Central memory CD8-positive, alpha-beta T cell (primary cell): Measurements from ENCODE around the gene PIGR.

Experiments used
- ATAC-seq: fragments of 150-1000 bp; cut with Tn5 transposase; replicated peaks from 2 replicates; pipeline ENCODE4 v1.10.0; 2022; ENCODE audit warnings: mild to moderate bottlenecking, moderate FRiP score, moderate number of reproducible peaks; ENCODE audit not compliant: poor library complexity, severe bottlenecking; ENCODE audit errors: extremely low read depth
- DNase-seq, 2 donors: peaks; one replicate each; pipeline ENCODE4 v3.0.0; 2021; ENCODE audit warnings: low spot score in 2 of 2
- H3K27ac Mint-ChIP-seq: one replicate; pipeline ENCODE4 v1.8.0; 2022; ENCODE audit warnings: low read depth, mild to moderate bottlenecking, moderate library complexity, mixed read lengths
- H3K27me3 Mint-ChIP-seq: one replicate; pipeline ENCODE4 v1.8.0; 2022; ENCODE audit warnings: mixed read lengths
- H3K36me3 Mint-ChIP-seq: one replicate; pipeline ENCODE4 v1.8.0; 2022; ENCODE audit warnings: mild to moderate bottlenecking, moderate library complexity, mixed read lengths; ENCODE audit not compliant: insufficient read depth
- H3K4me1 Mint-ChIP-seq: one replicate; pipeline ENCODE4 v1.8.0; 2022; ENCODE audit warnings: mixed read lengths
- H3K4me3 Mint-ChIP-seq: one replicate; pipeline ENCODE4 v1.8.0; 2022; ENCODE audit warnings: mild to moderate bottlenecking, moderate library complexity, mixed read lengths
- H3K9me3 Mint-ChIP-seq: one replicate; pipeline ENCODE4 v1.8.0; 2022; ENCODE audit warnings: mixed read lengths

PIGR gene

DNA sequence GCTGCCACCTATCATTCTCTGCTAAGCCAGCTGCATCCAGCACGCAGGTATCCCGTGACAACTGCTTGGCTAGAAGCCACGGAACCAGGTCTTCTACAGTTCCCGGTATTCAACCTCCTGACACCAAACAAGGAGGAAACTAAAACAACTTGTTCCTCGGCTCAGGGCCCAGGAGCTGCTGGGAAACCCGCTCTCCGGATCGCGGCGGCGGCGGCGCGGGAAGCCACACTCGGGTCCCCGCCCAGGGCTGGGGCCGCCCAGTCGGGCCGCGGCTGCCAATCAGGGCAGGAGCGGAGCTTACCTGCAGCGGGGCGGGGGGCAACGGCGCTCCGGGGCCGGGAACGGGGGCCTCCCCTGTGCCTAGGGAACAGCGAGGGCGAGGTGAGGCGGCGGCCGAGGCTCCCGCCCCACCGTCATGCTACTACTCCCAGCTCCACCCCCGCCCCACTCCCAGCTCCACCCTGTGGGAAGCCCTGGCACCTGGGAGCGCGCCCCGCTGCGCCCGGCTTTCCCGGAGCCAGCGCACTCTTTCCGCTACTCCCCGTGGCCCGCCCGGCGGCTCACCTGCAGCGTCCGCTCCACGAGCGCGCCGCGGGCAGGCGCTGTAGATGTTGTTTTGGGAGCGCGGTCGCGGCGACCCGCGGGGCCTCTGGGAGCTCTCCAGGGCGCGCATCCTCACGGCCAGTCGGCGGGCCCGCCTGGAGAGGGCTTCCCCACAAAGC lies 36.9 kb downstream of the PIGR start:
- ATAC-seq (peak; percentile 59), DNase-seq (no peak)
- Mint-ChIP-seq H3K9me3 (no peaks in the 10 kb centered on the region), H3K27me3 (no peaks in the 10 kb centered on the region), H3K4me1 (peaks cover 83% of the 10 kb centered on the region), H3K36me3 (peaks cover 64% of the 10 kb centered on the region), H3K4me3 (peak overlapping the region; percentile 47), H3K27ac (no peak overlapping the region)

DNA sequence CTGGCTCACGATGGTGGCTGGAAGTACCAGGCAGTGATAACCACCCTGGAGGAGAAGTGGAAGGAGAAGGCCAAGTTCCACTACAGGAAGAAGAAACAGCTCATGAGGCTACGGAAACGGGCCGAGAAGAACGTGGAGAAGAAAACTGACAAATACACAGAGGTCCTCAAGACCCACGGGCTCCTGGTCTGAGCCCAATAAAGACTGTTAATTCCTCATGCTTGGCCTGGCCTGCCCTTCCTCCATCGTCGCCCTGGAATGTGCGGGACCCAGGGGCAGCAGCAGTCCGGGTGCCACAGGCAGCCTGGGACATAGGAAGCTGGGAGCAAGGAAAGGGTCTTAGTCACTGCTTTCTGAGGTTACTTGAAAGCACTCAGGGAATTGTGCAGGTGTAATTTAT lies 38.2 kb downstream of the PIGR start:
- H3K9me3 Mint-ChIP-seq: no peaks in the 10 kb centered on the region
- H3K27me3 Mint-ChIP-seq: no peaks in the 10 kb centered on the region
- ATAC-seq: no peak
- DNase-seq: no peak
- H3K4me3 Mint-ChIP-seq: peak overlapping the region; percentile 26
- peaks cover 69% of the 10 kb centered on the region for H3K36me3 Mint-ChIP-seq
- peaks cover 70% of the 10 kb centered on the region for H3K4me1 Mint-ChIP-seq
- H3K27ac Mint-ChIP-seq: peak overlapping the region; percentile 16

DNA sequence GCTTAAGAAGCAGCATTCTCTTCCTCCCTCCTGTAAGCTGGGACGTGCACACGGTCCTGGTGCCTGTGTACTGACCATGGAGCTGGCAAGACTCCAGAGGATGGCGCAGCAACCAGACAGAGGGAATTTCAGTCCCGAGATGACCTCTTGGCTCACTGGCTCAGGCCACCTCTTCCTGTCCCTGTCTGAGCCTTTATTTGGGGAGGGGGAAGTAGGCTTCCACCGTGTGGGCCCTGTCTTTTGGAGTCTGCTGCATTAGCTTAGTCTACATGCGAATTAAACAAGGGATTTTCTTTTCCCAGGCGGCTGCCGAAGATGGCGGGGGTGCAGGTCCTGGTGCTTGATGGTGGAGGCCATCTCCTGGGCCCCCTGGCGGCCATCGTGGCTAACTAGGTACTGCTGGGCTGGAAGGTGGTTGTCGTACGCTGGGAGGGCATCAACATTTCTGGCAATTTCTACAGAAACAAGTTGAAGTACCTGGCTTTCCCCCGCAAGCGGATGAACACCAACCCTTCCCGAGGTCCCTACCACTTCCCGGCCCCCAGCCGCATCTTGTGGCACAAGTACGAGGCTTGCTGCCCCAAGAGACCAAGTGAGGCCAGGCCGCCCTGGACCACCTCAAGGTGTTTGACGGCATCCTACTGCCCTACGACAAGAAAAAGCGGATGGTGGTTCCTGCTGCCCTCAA lies 38.8 kb downstream of the PIGR start:
- ATAC-seq: no peak
- H3K27me3 Mint-ChIP-seq: no peaks in the 10 kb centered on the region
- H3K36me3 Mint-ChIP-seq: peaks cover 67% of the 10 kb centered on the region
- no peak for DNase-seq
- no peaks in the 10 kb centered on the region for H3K9me3 Mint-ChIP-seq
- peak overlapping the region; percentile 16 for H3K27ac Mint-ChIP-seq
- H3K4me1 Mint-ChIP-seq: peaks cover 64% of the 10 kb centered on the region
- no peak overlapping the region for H3K4me3 Mint-ChIP-seq

DNA sequence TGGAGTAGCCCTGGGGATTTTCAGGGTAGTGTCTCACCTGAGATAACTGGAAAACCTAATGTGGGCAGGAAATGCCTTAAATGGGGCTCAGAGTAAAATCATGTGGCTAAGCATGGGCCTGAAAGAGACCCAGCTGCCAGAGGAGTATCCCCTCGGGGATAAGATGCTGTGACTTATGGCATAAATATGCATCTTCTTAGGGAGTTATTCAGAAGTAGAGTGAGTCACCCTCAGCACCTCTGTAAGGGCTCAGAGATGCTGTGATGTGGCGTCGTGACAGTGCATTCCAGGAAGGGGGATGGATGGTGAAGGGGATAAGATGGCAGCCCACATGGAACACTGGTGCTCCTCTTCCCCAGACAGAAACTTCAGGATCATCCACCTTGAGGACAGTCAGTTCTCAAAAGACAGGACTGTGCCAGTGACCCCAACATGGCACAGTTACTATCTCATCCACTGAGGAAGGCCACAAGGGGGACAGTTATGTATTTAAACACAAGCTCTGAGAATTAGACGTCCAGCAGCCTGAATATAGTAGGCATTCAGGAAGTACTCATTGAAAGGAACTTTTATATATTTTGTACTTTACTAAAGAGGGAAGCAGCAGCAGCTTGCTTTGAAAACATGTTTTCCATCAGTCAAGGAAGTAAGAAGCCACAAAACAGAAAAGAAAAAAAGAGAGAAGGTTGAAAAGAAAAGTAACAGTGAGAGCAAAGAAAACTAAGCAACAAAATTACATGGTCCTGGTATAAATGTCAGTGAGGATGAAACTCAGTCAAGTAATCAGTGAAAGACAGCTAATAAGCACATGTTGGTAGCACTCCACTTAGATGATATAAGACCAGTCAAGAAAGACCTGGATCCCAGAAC lies 40.7 kb downstream of the PIGR start:
- Mint-ChIP-seq H3K36me3 (peaks cover 58% of the 10 kb centered on the region), H3K27ac (peak overlapping the region; percentile 74)

DNA sequence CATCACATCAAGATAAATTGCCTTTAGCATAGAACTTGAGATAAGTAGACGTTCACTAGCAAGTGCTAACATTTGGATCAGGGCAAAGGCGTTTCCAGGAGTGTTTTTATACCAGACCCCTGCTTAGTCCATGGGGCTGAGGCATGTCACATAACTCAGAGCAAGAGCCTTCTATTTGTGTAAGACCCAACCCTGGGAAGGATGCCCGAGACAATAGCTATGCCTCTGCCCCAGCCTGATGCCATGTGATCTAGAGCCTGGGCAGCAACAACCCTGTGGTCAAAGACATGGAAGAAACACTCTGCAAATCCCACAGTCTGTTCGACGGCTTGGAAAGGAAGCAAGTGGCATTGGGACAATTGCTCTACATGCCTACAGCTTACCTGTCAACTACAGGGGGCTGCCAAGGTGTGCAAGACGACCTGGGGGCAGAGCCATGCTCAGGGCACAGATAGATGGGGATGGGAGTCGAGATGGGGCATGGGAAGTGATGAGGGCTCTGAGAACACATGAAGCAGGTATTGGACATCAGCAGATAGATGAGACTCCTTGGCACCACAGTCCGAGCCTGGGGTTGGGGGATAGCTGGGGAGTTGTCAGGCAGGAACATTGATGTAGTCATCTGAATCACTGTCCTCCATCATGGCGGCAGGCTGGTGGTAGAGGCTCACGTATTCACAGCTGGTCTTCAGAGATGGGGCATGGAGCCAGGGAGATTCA lies 41.7 kb downstream of the PIGR start:
- Mint-ChIP-seq H3K4me3 (peak overlapping the region; percentile 25), H3K4me1 (peaks cover 57% of the 10 kb centered on the region), H3K27ac (peak overlapping the region; percentile 74), H3K27me3 (no peaks in the 10 kb centered on the region), H3K9me3 (no peaks in the 10 kb centered on the region), H3K36me3 (peaks cover 50% of the 10 kb centered on the region)
- DNase-seq (no peak), ATAC-seq (no peak)

More for the DNA sequence above, 40.7 kb downstream of the PIGR start:
- ATAC-seq: no peak
- peaks cover 52% of the 10 kb centered on the region for H3K4me1 Mint-ChIP-seq
- peak overlapping the region; percentile 39 for H3K4me3 Mint-ChIP-seq
- no peaks in the 10 kb centered on the region for H3K27me3 Mint-ChIP-seq
- no peak for DNase-seq
- H3K9me3 Mint-ChIP-seq: no peaks in the 10 kb centered on the region

DNA sequence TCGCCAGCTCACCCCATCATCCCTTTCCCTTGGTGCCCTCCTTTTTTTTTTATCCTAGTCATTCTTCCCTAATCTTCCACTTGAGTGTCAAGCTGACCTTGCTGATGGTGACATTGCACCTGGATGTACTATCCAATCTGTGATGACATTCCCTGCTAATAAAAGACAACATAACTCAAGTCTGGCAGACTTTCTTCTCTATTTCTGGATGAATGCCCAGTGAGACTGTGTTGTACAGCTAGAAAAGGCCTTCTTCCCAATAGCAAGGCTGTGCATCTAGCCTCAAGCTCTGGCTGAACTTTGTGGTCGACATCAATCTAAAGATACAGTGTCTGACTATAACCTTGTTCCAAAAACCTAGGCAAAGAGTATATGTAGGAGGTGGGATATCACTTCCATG lies 42.6 kb downstream of the PIGR start:
- Mint-ChIP-seq H3K4me3 (no peak overlapping the region), H3K27me3 (no peaks in the 10 kb centered on the region), H3K36me3 (peaks cover 51% of the 10 kb centered on the region), H3K27ac (peak overlapping the region; percentile 74), H3K4me1 (peaks cover 58% of the 10 kb centered on the region), H3K9me3 (no peaks in the 10 kb centered on the region)
- ATAC-seq (no peak), DNase-seq (no peak)

DNA sequence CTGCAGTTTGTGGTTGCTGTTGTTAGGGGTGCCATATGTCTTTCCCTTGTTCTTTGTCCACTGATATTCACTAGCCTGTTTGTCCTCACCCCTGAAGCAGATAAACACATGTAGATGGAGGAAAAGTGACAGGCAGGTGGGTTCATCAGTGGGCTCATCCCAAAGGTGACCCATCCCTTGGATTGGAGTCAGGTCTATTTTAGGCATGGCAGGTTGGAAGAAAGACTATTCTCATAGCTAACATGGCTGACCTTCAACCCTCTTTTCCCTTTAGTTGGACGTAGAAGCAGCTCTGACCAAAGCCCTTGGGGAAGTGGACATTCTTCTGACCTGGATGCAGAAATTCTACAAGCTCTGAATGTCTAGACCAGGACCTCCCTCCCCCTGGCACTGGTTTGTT lies 43.6 kb downstream of the PIGR start:
- Mint-ChIP-seq H3K27ac (peak overlapping the region; percentile 22), H3K27me3 (no peaks in the 10 kb centered on the region), H3K4me1 (peaks cover 50% of the 10 kb centered on the region), H3K4me3 (no peak overlapping the region), H3K9me3 (no peaks in the 10 kb centered on the region), H3K36me3 (peaks cover 43% of the 10 kb centered on the region)
- DNase-seq: no peak
- ATAC-seq: no peak

DNA sequence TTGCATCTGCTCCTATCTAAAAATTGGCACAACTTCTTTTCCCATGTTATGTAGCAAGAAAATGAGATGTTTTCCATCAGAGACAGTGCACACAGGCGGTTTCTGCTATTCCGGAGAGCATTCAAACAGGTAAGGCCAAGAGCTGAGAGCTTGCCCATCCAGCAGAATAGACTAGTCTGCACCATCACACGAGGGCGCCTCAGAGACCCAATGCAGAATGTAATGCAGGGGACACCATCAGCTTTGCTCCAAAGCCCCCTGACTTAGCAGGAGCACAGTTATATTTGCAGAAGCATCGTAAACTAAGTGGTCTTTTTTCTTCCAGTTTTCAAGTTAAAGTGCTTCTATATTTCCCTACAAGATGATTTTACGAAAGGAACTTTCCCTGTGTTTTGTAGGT lies 44.3 kb downstream of the PIGR start:
- DNase-seq (no peak), ATAC-seq (no peak)
- Mint-ChIP-seq H3K4me1 (peaks cover 45% of the 10 kb centered on the region), H3K9me3 (no peaks in the 10 kb centered on the region), H3K36me3 (peaks cover 38% of the 10 kb centered on the region), H3K27me3 (no peaks in the 10 kb centered on the region), H3K4me3 (no peak overlapping the region), H3K27ac (no peak overlapping the region)

DNA sequence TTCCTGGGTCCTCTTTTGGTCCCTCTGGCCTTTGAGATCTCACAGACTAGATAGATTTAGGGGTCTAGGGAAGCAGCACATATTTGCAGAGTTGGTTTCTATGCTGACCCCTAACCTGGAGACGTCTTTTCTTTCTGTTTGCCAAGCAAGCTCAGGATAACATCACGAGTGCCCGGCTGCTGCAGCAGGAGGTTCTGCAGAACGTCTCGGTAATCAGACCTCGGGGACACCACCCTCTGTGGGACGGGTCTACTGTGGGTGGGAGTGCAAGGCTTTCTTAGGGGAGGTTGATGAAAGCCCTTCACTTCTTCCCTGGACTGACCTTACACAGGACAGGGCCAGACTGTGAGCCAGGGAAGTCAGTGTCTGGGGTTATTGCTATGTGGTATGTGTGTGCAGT lies 46.1 kb downstream of the PIGR start:
- DNase-seq (no peak), ATAC-seq (no peak)
- peak overlapping the region; percentile 48 for H3K27ac Mint-ChIP-seq
- no peaks in the 10 kb centered on the region for H3K9me3 Mint-ChIP-seq
- peaks cover 27% of the 10 kb centered on the region for H3K36me3 Mint-ChIP-seq
- no peak overlapping the region for H3K4me3 Mint-ChIP-seq
- H3K27me3 Mint-ChIP-seq: peaks cover 10% of the 10 kb centered on the region
- H3K4me1 Mint-ChIP-seq: peaks cover 28% of the 10 kb centered on the region

DNA sequence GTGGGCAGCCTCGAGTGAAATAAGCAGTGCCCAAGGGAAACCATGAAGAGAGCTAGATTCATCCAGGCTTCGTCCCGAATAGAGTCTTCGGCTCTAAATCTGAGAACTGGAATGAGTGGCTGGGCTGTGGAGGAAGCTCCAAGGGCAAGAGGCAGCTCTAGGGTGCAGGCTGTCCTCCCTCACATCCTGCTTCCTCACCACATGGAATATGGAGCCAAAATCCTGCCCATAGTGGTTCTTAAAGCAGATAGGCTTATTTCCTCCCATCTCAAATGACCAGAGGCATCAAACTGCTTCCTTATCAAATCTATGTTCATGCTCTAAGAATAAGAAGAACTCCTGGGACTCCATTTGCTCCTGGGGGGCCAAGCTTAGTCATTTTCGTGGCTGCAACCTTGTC lies 46.5 kb downstream of the PIGR start:
- Mint-ChIP-seq H3K9me3 (no peaks in the 10 kb centered on the region), H3K27ac (peak overlapping the region; percentile 80), H3K4me3 (no peak overlapping the region), H3K4me1 (peaks cover 24% of the 10 kb centered on the region), H3K27me3 (peaks cover 11% of the 10 kb centered on the region), H3K36me3 (peaks cover 27% of the 10 kb centered on the region)
- no peak for DNase-seq
- no peak for ATAC-seq

DNA sequence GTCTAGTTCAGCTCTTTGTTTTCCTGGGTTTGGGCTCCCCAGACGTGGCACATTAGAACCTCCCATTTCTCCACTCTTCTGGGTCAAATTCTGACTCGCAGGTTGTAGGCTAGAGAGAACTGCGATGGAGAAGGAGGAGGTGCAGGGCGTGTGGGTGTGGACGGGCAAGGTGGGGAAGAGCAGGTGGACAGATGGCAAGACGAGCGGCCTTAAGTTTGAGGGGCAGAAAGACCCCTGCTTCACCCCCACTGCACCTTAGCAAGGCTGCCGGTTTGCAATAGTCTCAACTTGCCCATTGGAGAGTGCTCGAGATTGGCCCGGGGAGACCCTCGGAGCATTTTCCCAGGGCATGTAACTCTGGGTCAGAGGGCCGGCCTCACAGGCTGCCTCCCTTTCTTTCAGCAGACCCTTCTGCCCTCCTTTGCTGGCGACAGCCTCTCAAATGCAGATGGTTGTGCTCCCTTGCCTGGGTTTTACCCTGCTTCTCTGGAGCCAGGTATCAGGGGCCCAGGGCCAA lies 47.3 kb downstream of the PIGR start:
- Mint-ChIP-seq H3K9me3 (no peaks in the 10 kb centered on the region), H3K27ac (peak overlapping the region; percentile 80), H3K27me3 (peaks cover 18% of the 10 kb centered on the region), H3K36me3 (peaks cover 20% of the 10 kb centered on the region), H3K4me3 (no peak overlapping the region), H3K4me1 (peaks cover 20% of the 10 kb centered on the region)
- no peak for ATAC-seq
- no peak for DNase-seq
